K562 (cell line): ENCODE results near the gene GPR78. TPM values are rescaled to one million over a fixed set of nuclear protein-coding genes. Genes with fewer than 3 reads are reported as not detected.

ENCODE experiments used
- ATAC-seq: fragments of 200-7000 bp; cut with Tn5 transposase; 3 replicates; pipeline ENCODE4 v1.9.1; 2020; ENCODE audit warnings: moderate library complexity
- BruUV-seq: library from RNA; stranded (reverse); fragments of 400-500 nt; replicated peaks from 2 replicates; lab custom pipeline; 2021; lab: Mats Ljungman, UMichigan
- CTCF ChIA-PET: fragments of 300-600 bp; formaldehyde crosslinking; extraction: SDS; loops from one replicate; lab custom pipeline; 2021; ENCODE audit warnings: low intra/inter-chr PET ratio; lab: Yijun Ruan, JAX
- POLR2A ChIA-PET: fragments of 300-600, 350-650 bp; sonication (Branson Sonifier 250); formaldehyde crosslinking; extraction: SDS; loops from one replicate; lab custom pipeline; 2021; ENCODE audit warnings: antibody characterized with exemption, inconsistent platforms; lab: Yijun Ruan, JAX
- DNase-seq, 4 experiments: peaks; one replicate each; pipeline versions ENCODE4 v3.0.0 to v3.0.0-alpha.2; 2011 to 2018; ENCODE audit warnings: low spot score in 3 of 4, mixed read lengths in 3 of 4; ENCODE audit errors: extremely low read depth in 1 of 4
- FAIRE-seq: peaks from 2 replicates; lab custom pipeline; 2011; peaks lifted over from hg19 to GRCh38; lab: Jason Lieb, UNC
- H2AFZ ChIP-seq: 2 replicates; pipeline ENCODE4 v1.6.0; 2011; ENCODE audit warnings: low read depth, low read length, control low read depth, inconsistent platforms
- H3K27ac ChIP-seq: fragments of 200-600 bp; 3 replicates; pipeline ENCODE4 v1.8.0; 2011; ENCODE audit warnings: low read depth, mild to moderate bottlenecking, control low read depth, inconsistent platforms, low read length, moderate library complexity, mixed read lengths; ENCODE audit errors: extremely low read depth
- H3K27me3 ChIP-seq, 2 experiments: fragments of 300-600 bp in 1 of 2; 2 replicates in 1 of 2; 3 replicates in 1 of 2; pipeline versions ENCODE4 v1.6.0 to v1.8.0; 2011; ENCODE audit warnings: inconsistent platforms in 2 of 2, low read length in 2 of 2, mild to moderate bottlenecking in 1 of 2, mixed read lengths in 1 of 2, moderate library complexity in 1 of 2; ENCODE audit not compliant: control insufficient read depth in 2 of 2, insufficient read depth in 2 of 2
- H3K36me3 ChIP-seq: fragments of 300-600 bp; 3 replicates; pipeline ENCODE4 v1.8.0; 2011; ENCODE audit warnings: mild to moderate bottlenecking, low read length, inconsistent platforms; ENCODE audit not compliant: control insufficient read depth, insufficient read depth
- H3K4me1 ChIP-seq, 2 experiments: fragments of 200-600 bp in 1 of 2; replicated peaks in 1 of 2; 2 replicates in 1 of 2; 3 replicates in 1 of 2; pipeline versions ENCODE4 v1.5.1 to v1.8.0; 2011; ENCODE audit warnings: inconsistent platforms in 2 of 2, low read length in 2 of 2, mild to moderate bottlenecking in 1 of 2, mixed read lengths in 1 of 2, moderate library complexity in 1 of 2; ENCODE audit not compliant: control insufficient read depth in 2 of 2, insufficient read depth in 2 of 2
- H3K4me2 ChIP-seq: 2 replicates; pipeline ENCODE4 v1.6.1; 2011; ENCODE audit warnings: low read length, control low read depth, inconsistent platforms, mixed read lengths; ENCODE audit not compliant: insufficient read depth
- H3K4me3 ChIP-seq: fragments of 200-600 bp; sonication (generic), shearing (Covaris generic); 2 replicates; pipeline ENCODE4 v1.5.1; 2016; ENCODE audit warnings: control low read depth, inconsistent platforms
- H3K79me2 ChIP-seq: fragments of 200-600 bp; 3 replicates; pipeline ENCODE4 v1.8.0; 2011; ENCODE audit warnings: low read length, inconsistent platforms; ENCODE audit not compliant: control insufficient read depth, insufficient read depth
- H3K9ac ChIP-seq, 2 experiments: 2 replicates each; pipeline versions ENCODE4 v1.6.0 to v1.6.1; 2011; ENCODE audit warnings: low read depth in 2 of 2, low read length in 2 of 2, control low read depth in 1 of 2, inconsistent platforms in 1 of 2, mild to moderate bottlenecking in 1 of 2, mixed read lengths in 1 of 2; ENCODE audit not compliant: insufficient read depth in 1 of 2
- H3K9me1 ChIP-seq: one replicate; pipeline ENCODE4 v1.6.0; 2011; ENCODE audit warnings: inconsistent platforms, mild to moderate bottlenecking, low read length, moderate library complexity; ENCODE audit not compliant: control insufficient read depth, insufficient read depth
- H3K9me3 ChIP-seq: replicated peaks from 2 replicates; pipeline ENCODE4 v1.5.1; 2011; ENCODE audit warnings: low read depth, low read length, inconsistent platforms; ENCODE audit not compliant: control insufficient read depth, insufficient read depth
- H4K20me1 ChIP-seq: replicated peaks from 2 replicates; pipeline ENCODE4 v1.6.1; 2011; ENCODE audit warnings: low read length, inconsistent platforms, mixed read lengths; ENCODE audit not compliant: control insufficient read depth, insufficient read depth
- FOXP1 ChIP-seq: sonication (generic); formaldehyde crosslinking; IDR thresholded peaks from 2 replicates; pipeline ENCODE4 v1.8.0; 2022; ENCODE audit warnings: mild to moderate bottlenecking, missing genetic modification reagents
- GABPA ChIP-seq: fragments of 200-800 bp; sonication (Bioruptor generic); conservative IDR thresholded peaks from 2 replicates; pipeline ENCODE4 v1.6.1; 2016; ENCODE audit warnings: low read depth, missing genetic modification characterization, missing compliant biosample characterization
- KLF1 ChIP-seq: fragments of 450-650 bp; IDR thresholded peaks from 2 replicates; pipeline ENCODE4 v1.6.1; 2016; ENCODE audit warnings: missing genetic modification characterization, missing compliant biosample characterization
- MAFF ChIP-seq: IDR thresholded peaks from 2 replicates; pipeline ENCODE4 v1.6.1; 2012; ENCODE audit warnings: low read length, improper control_type of control experiment
- NR2C2 ChIP-seq, 2 experiments: fragments of 200-800 bp in 1 of 2; sonication (Bioruptor generic) in 1 of 2; sonication (generic) in 1 of 2; formaldehyde crosslinking in 1 of 2; IDR thresholded peaks; 2 replicates each; pipeline versions ENCODE4 v1.6.1 to v1.8.0; 2016 to 2022; ENCODE audit warnings: mild to moderate bottlenecking in 1 of 2, missing compliant biosample characterization in 1 of 2, missing genetic modification characterization in 1 of 2, missing genetic modification reagents in 1 of 2
- ZNF174 ChIP-seq: fragments of 250-450 bp; sonication (Bioruptor Pico); IDR thresholded peaks from 2 replicates; pipeline ENCODE4 v1.4.0; 2020; ENCODE audit warnings: mild to moderate bottlenecking
- ZNF398 ChIP-seq: fragments of 250-450 bp; sonication (Bioruptor Pico); IDR thresholded peaks from 2 replicates; pipeline ENCODE4 v1.8.0; 2021; ENCODE audit warnings: moderate library complexity, mild to moderate bottlenecking, inconsistent platforms
- ZNF609 ChIP-seq: sonication (generic); formaldehyde crosslinking; IDR thresholded peaks from 2 replicates; pipeline ENCODE4 v1.8.1; 2023; ENCODE audit warnings: missing genetic modification reagents, mild to moderate bottlenecking, borderline replicate concordance
- WGBS: fragments of 100-300 bp; shearing (Covaris generic); methylation state at CpG from one replicate; pipeline ENCODE4 v1.1.6; 2016; ENCODE audit warnings: low coverage, mixed read lengths; ENCODE audit not compliant: insufficient coverage; ENCODE audit errors: missing lambda C conversion rate; 5-methylcytosine and 5-hydroxymethylcytosine counted together
- in situ Hi-C: fragments of 300-500 bp; cut with MboI; formaldehyde crosslinking; loops from 4 replicates; pipeline ENCODE4 v1.15.0; 2018; ENCODE audit warnings: inconsistent platforms, mixed read lengths
- intact Hi-C: fragments of 100-400 bp; cut with micrococcal nuclease; formaldehyde crosslinking; loops from 2 replicates; pipeline ENCODE4 v1.14.2; 2022
- polyA plus RNA-seq, 8 experiments: library from polyadenylated mRNA; depleted of rRNA in 4 of 8; stranded (reverse) in 5 of 8; unstranded in 3 of 8; fragments of >200 nt; fragmentation: Nextera tagmentation in 2 of 8; fragmentation: Illumina TruSeq in 1 of 8; extraction: Ambion mirVana in 2 of 8; extraction: Trizol in 1 of 8; gene quantifications; 2 replicates each; pipeline versions ENCODE4 v1.2.1 to v1.2.3, GENCODE V29; 2011 to 2014; ENCODE audit warnings: inconsistent platforms in 1 of 8, missing spikeins in 1 of 8
- total RNA-seq, 7 experiments: library from RNA; depleted of rRNA in 6 of 7; stranded (reverse); fragments of >200 nt in 6 of 7; fragmentation: Illumina TruSeq in 2 of 7; extraction: Trizol in 2 of 7; gene quantifications; 2 replicates each; pipeline versions ENCODE4 v1.2.1 to v1.2.3, GENCODE V29; 2011 to 2021; ENCODE audit warnings: low replicate concordance in 1 of 7

Gene GPR78
- total and polyA plus RNA-seq, 9 of the 15 experiments (the other 6 are each of a cell fraction or from before 2014, with no cell fraction given) = 0.04 to 0.13 (median 0.07) TPM; not detected in 4

- TF ChIP-seq MAFF (no peak), GABPA (tag) (no peak), ZNF174 (CRISPR knock-in tag) (no peak), ZNF609 (no peak), NR2C2 (CRISPR knock-in tag; IDR thresholded peaks at IDR 0.05) (no peak), NR2C2 (tag; IDR thresholded peaks at IDR 0.05) (no peak), KLF1 (tag) (no peak), ZNF398 (CRISPR knock-in tag) (no peak), FOXP1 (CRISPR knock-in tag) (no peak)
- TF ChIP-seq, all 486 proteins: peak for 0
- no peaks in the 10 kb centered on the region for H3K9me3 ChIP-seq
- H3K79me2 ChIP-seq = no peaks in the 10 kb centered on the region
- H4K20me1 ChIP-seq = no peaks in the 10 kb centered on the region
- ChIA-PET POLR2A (interaction anchor here (1.0 kb wide), 1 partner anchor 13 kb away, joined by 4 read pairs; no protein-coding TSS in a partner anchor), CTCF (no interaction called here)
- H3K27ac ChIP-seq = no peak overlapping the region
- H3K4me1 ChIP-seq = peaks cover 0 to 31% of the 10 kb centered on the region in 2 experiments; a peak in 2 of 5 replicates
- H2AFZ ChIP-seq = no peak overlapping the region
- H3K27me3 ChIP-seq = no peaks in the 10 kb centered on the region; a peak in 1 of 5 replicates
- no peak overlapping the region for H3K9ac ChIP-seq
- DNase-seq (no peak), FAIRE-seq (no peak), ATAC-seq (no peak)
- intact Hi-C loops = loop anchor here (10.0 kb wide), 1 partner anchor 314 kb away; no protein-coding TSS in a partner anchor
- 50% methylated on average over 12 of the region's 12 CpGs for WGBS
- no peak overlapping the region for H3K4me2 ChIP-seq
- in situ Hi-C loops = no loop called here
- H3K9me1 ChIP-seq = no peaks in the 10 kb centered on the region
- BruUV-seq = no TSS peak
- H3K36me3 ChIP-seq = no peaks in the 10 kb centered on the region
- H3K4me3 ChIP-seq = no peak overlapping the region
Measured at GRCh38 chr4:8600686-8601085, 20.5 kb downstream of the GPR78 start.
